ENCODE data around the gene SYCE3.

DNA sequence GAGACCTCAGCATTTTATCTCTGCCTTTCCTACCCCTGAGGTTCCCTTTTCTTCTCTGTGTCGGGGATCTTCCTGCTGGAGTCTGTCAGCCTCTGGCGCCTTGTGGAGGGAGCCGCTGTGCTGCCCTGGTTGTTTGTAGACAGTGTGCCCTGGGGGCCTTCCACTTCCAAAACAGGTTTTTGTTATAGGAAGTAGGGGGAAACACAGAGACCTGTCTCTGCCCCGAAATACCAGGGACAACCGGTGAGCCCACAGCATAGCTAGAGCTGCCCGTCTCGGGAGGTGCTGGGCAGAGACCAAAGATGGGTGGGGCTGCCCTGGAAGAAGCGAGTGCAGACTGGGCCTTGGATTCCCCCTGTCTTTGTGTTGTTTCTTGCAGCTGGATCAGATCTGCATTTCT lies 46.7 kb downstream of the SYCE3 start:
- TF ChIP-seq TAF1 (IDR thresholded peaks at IDR 0.05; ENCODE audit: low read depth, low read length) (no peak), POLR2A (IDR thresholded peaks at IDR 0.05; ENCODE audit: low read depth, low read length) (no peak)
